Lung (tissue), 12 donors: ENCODE data around the gene PARP4. TPM values are rescaled to one million over a fixed set of nuclear protein-coding genes. Genes with fewer than 3 reads are reported as not detected.
"Not testable (repeated sequence)": the region's sequence is repeated elsewhere in the genome, so short reads cannot be mapped to it uniquely, and the experiment has no call there.

ENCODE experiments used
- ATAC-seq: fragments of 200-7000 bp; cut with Tn5 transposase; one replicate; pipeline ENCODE4 v1.9.1; 2020; ENCODE audit warnings: moderate number of reproducible peaks; ENCODE audit not compliant: insufficient read depth, low FRiP score
- DNase-seq, 3 donors: peaks; one replicate each; pipeline ENCODE4 v3.0.0-alpha.2; 2013 to 2017
- H3K27ac ChIP-seq, 2 donors: one replicate each; pipeline ENCODE4 v1.5.1; 2013; ENCODE audit warnings: mild to moderate bottlenecking in 2 of 2, moderate library complexity in 2 of 2, control low read depth in 1 of 2, inconsistent platforms in 1 of 2, low read depth in 1 of 2, low read length in 1 of 2
- H3K27me3 ChIP-seq, 3 donors: one replicate each; pipeline ENCODE4 v1.5.1; 2013; ENCODE audit warnings: low read length in 2 of 3; ENCODE audit not compliant: control insufficient read depth in 3 of 3, insufficient read depth in 3 of 3
- H3K36me3 ChIP-seq, 4 donors: one replicate each; pipeline ENCODE4 v1.5.1; 2013; ENCODE audit warnings: low read length in 4 of 4, mild to moderate bottlenecking in 1 of 4, moderate library complexity in 1 of 4; ENCODE audit not compliant: control insufficient read depth in 4 of 4, insufficient read depth in 4 of 4
- H3K4me1 ChIP-seq, 5 donors: one replicate each; pipeline ENCODE4 v1.5.1; 2013; ENCODE audit warnings: low read length in 5 of 5, mild to moderate bottlenecking in 2 of 5, moderate library complexity in 1 of 5; ENCODE audit not compliant: control insufficient read depth in 5 of 5, insufficient read depth in 5 of 5
- H3K4me3 ChIP-seq: one replicate; pipeline ENCODE4 v1.5.1; 2013; ENCODE audit warnings: mild to moderate bottlenecking, control low read depth, moderate library complexity
- H3K9ac ChIP-seq, 2 donors: one replicate each; pipeline ENCODE4 v1.5.1; 2013; ENCODE audit warnings: low read length in 2 of 2, control low read depth in 1 of 2; ENCODE audit not compliant: insufficient read depth in 1 of 2
- H3K9me3 ChIP-seq, 4 donors: one replicate each; pipeline ENCODE4 v1.5.1; 2013; ENCODE audit warnings: low read length in 3 of 4, mild to moderate bottlenecking in 1 of 4, moderate library complexity in 1 of 4; ENCODE audit not compliant: control insufficient read depth in 4 of 4, insufficient read depth in 3 of 4
- CTCF ChIP-seq: IDR thresholded peaks from 2 replicates; pipeline ENCODE4 v1.5.1; 2012; ENCODE audit warnings: mild to moderate bottlenecking; ENCODE audit errors: control extremely low read depth, extremely low read depth
- WGBS, 2 donors: extraction: QIAGEN DNeasy Blood & Tissue Kit; methylation state at CpG; one replicate each; pipeline ENCODE4 v1.1.7; 2013; 5-methylcytosine and 5-hydroxymethylcytosine counted together
- polyA plus RNA-seq, 2 donors: library from polyadenylated mRNA; stranded (reverse); fragments of 200-250 nt; gene quantifications; one replicate each; pipeline ENCODE4 v1.2.1, GENCODE V29; 2013
- total RNA-seq, 2 donors: library from RNA; depleted of rRNA in 1 of 2; stranded (reverse); fragments of >200 nt in 1 of 2; gene quantifications; one replicate each; pipeline ENCODE4 v1.2.1, GENCODE V29; 2014 to 2021
- donor health status: control.
- donor health status: control.
- donor health status: Bipolar disorder and iron deficiency.
- donor health status: healthy.
- donor health status: DM: yes; HTN: yes; CAD: no.

PARP4 gene
- total and polyA plus RNA-seq, 4 donors, result 18.4 to 61.1 (median 46.2) TPM

GRCh38 chr13:24511816-24512196 lies 772 bp downstream of the PARP4 start:
- 0 to 1% methylated on average over 6 of the region's 6 CpGs for WGBS, 2 donors
- H3K36me3 ChIP-seq, result peaks cover 0 to 2% (median 0%) of the 10 kb centered on the region in 4 donors
- peak overlapping the region; percentile 93 to 100 for H3K27ac ChIP-seq
- peak overlapping the region; percentile 97 for H3K4me3 ChIP-seq
- peaks cover 0 to 18% (median 3%) of the 10 kb centered on the region in 5 donors for H3K4me1 ChIP-seq
- H3K27me3 ChIP-seq, result no peaks in the 10 kb centered on the region
- DNase-seq, result no peak
- H3K9me3 ChIP-seq, result no peaks in the 10 kb centered on the region
- no peak for TF ChIP-seq CTCF
- peak overlapping the region; percentile 79 to 84 for H3K9ac ChIP-seq
- peak; percentile 0 for ATAC-seq

GRCh38 chr13:24511019-24511815 lies 1.4 kb downstream of the PARP4 start:
- no peak for TF ChIP-seq CTCF
- H3K9me3 ChIP-seq, result no peaks in the 10 kb centered on the region
- 31 to 41% methylated on average over 22 of the region's 22 CpGs for WGBS, 2 donors
- H3K9ac ChIP-seq, result peak overlapping the region; percentile 79 to 84
- peaks cover 0 to 18% (median 3%) of the 10 kb centered on the region in 5 donors for H3K4me1 ChIP-seq
- no peaks in the 10 kb centered on the region for H3K27me3 ChIP-seq
- peaks cover 0 to 5% (median 0%) of the 10 kb centered on the region in 4 donors for H3K36me3 ChIP-seq
- H3K27ac ChIP-seq, result peak overlapping the region; percentile 93
- ATAC-seq (peak; percentile 49), DNase-seq (peak in 1 of 3 donors; percentile 26)
- H3K4me3 ChIP-seq, result peak overlapping the region; percentile 25

GRCh38 chr13:24506698-24507335 lies 5.8 kb downstream of the PARP4 start:
- WGBS, 2 donors, result 96 to 97% methylated on average over 50 of the region's 50 CpGs
- no peak for DNase-seq
- H3K36me3 ChIP-seq, result peaks cover 0 to 13% (median 5%) of the 10 kb centered on the region in 4 donors

GRCh38 chr13:24506283-24506682 lies 6.3 kb downstream of the PARP4 start:
- DNase-seq, H3K27ac ChIP-seq, ATAC-seq, H3K9ac ChIP-seq, H3K9me3 ChIP-seq, H3K27me3 ChIP-seq, H3K4me3 ChIP-seq: not testable (repeated sequence)
- H3K36me3 ChIP-seq, result peaks cover 0 to 13% (median 5%) of the 10 kb centered on the region in 4 donors
- peaks cover 0 to 10% (median 0%) of the 10 kb centered on the region in 5 donors for H3K4me1 ChIP-seq
- WGBS, 2 donors, result 95 to 96% methylated on average over 6 of the region's 6 CpGs

More at GRCh38 chr13:24506698-24507335, 5.8 kb downstream of the PARP4 start:
- Histone ChIP-seq H3K4me3 (no peak overlapping the region), H3K4me1 (peaks cover 0 to 12% (median 2%) of the 10 kb centered on the region in 5 donors), H3K9ac (no peak overlapping the region), H3K27ac (no peak overlapping the region), H3K9me3 (no peaks in the 10 kb centered on the region), H3K27me3 (no peaks in the 10 kb centered on the region)
- ATAC-seq, result no peak
- no peak for TF ChIP-seq CTCF
